ENCODE results near the gene KRTAP10-2.
A peak's percentile ranks its signal among the peaks of the same experiment; 100 is the strongest.
"Not testable (repeated sequence)": the region's sequence is repeated elsewhere in the genome, so short reads cannot be mapped to it uniquely, and the experiment has no call there.

The KRTAP10-2 gene

DNA sequence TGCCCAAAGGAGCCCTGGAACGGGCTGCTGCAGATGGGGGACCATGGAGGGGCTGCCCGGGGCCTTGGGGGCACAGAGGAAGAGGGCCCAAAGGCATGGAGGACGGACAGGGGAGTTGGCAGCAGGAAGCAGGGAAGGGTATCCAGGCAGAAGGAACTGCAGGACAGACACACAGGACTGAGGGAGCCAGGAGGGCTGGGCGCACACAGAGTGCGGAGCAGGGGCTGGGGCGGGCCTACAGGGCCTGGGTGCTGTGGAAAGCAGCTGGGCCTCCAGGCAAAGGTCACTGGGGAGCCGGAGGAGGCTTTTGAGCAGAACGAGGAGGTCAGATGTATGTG lies 39.4 kb downstream of the KRTAP10-2 start:
- no peak for DNase-seq

- DNase-seq: no peak
Measured at GRCh38 chr21:44511219-44511937, 39.9 kb downstream of the KRTAP10-2 start.

DNA sequence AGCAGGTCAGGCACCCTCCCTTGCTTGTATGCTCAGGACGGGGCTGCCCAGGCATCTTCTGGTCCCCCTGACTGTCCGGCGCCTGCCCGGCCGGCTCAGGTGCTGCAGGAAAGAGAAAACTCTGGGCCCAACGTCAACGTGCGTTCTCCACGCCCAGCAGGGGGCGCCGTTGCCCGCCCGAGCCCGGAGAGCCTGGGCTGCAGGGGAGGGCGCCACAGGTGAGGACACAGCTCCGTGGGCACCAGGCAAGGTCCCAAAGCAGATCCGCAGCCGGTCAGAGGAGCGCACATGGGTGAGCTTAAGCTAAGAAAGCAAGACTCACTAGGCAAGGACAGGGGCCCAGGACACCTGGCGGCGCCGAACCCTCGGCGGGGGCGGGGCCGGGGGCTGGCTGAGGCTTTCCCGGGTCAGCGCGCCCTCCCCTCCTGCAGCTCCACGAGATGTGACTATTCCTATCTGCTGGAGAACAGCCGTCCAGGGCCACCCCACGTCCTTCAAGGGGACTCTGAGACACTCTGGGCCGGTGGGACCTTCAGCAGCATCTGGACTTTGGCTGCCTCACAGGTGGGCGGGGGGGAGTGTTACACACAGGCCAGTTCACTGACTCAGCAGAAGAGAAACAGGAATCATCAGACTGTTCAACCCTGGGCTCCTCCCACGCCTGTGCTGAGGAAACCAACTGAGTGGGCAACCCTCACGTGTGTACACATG lies 40.6 kb downstream of the KRTAP10-2 start:
- DNase-seq: peak; percentile 47 to 87 (median 66)

- no peak for DNase-seq
Measured at GRCh38 chr21:44510109-44510507, 41.2 kb downstream of the KRTAP10-2 start.

GRCh38 chr21:44509539-44509938 lies 41.8 kb downstream of the KRTAP10-2 start:
- peak in 2 of 3 experiments; percentile 7 to 31 for DNase-seq

DNA sequence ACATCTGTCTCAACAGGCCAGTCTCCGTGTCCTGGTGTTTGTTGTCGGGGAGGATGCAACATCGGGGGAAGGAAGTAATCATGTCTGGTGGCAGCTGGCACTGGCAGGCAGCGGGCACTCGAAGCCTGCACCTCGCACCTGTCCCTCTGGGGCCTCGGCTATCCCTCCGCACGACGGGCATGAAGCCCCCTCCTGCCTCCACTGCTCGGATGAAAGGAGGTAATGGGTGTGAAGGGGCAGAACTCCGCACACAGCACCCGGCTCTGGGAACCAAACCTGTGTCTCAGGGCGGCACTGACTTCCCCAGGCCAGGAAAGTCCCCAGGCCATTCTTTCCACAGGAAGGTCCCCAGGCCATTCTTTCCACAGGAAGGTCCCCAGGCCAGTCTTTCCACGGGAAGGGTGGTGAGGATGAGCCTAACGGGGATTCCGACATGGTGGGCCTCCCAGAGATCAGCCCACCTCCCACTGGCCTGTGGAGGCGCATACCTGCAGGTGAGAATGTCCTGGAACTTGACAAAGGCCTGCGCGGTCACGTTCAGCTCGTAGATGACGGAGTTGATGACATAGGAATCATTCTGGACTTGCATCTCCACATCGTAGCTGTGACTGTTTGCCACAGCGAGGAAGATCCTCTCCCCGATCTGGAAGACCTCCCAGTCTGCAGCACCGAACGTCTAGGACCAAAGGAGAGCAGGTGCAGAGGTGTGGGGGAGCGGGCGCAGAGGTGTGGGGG lies 42.4 kb downstream of the KRTAP10-2 start:
- no peak for DNase-seq

- DNase-seq: no peak
Measured at GRCh38 chr21:44508426-44508710, 42.9 kb downstream of the KRTAP10-2 start.

GRCh38 chr21:44507673-44508425 lies 43.5 kb downstream of the KRTAP10-2 start:
- no peak for DNase-seq

- DNase-seq: no peak
Measured at GRCh38 chr21:44506279-44507255, 44.7 kb downstream of the KRTAP10-2 start.

- DNase-seq: no peak
Measured at GRCh38 chr21:44505673-44506278, 45.5 kb downstream of the KRTAP10-2 start.

DNA sequence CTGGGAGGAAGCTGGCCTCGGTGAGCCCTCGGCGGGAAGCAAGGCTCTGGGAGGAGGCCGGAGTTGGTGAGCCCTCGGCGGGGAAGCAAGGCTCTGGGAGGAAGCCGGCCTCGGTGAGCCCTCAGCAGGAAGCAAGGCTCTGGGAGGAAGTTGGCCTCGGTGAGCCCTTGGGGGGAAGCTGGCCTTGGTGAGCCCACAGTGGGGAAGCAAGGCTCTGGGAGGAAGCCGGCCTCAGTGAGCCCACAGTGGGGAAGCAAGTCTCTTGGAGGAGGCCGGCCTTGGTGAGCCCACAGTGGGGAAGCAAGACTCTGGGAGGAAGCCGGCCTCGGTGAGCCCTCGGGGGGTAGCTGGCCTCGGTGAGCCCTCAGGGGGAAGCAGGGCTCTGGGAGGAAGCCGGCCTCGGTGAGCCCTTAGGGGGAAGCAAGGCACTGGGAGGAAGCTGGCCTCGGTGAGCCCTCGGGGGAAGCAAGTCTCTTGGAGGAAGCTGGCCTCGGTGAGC lies 47.4 kb downstream of the KRTAP10-2 start:
- DNase-seq: no peak

DNA sequence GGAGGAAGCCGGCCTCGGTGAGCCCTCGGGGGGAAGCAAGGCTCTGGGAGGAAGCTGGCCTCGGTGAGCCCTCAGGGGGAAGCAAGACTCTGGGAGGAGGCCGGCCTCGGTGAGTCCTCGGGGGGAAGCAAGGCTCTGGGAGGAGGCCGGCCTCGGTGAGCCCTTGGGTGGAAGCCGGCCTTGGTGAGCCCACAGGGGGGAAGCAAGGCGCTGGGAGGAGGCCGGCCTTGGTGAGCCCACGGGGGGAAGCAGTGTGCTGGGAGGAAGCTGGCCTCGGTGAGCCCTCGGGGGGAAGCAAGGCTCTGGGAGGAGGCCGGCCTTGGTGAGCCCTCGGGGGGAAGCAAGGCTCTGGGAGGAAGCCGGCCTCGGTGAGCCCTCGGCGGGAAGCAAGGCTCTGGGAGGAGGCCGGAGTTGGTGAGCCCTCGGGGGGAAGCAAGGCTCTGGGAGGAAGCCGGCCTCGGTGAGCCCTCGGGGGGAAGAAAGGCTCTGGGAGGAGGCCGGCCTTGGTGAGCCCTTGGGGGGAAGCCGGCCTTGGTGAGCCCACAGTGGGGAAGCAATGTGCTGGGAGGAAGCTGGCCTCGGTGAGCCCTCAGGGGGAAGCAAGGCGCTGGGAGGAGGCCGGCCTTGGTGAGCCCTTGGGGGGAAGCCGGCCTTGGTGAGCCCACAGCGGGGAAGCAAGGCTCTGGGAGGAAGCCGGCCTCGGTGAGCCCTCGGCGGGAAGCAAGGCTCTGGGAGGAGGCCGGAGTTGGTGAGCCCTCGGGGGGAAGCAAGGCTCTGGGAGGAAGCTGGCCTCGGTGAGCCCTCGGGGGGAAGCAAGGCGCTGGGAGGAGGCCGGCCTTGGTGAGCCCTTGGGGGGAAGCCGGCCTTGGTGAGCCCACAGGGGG lies 48.1 kb downstream of the KRTAP10-2 start:
- DNase-seq: not testable (repeated sequence)

- no peak for DNase-seq
Measured at GRCh38 chr21:44502171-44502958, 48.9 kb downstream of the KRTAP10-2 start.
